Suppressor macrophage (primary cell): ENCODE data around the gene CEND1.
A peak's percentile ranks its signal among the peaks of the same experiment; 100 is the strongest.

Experiments used
- DNase-seq, 4 experiments: peaks; one replicate each; pipeline ENCODE4 v3.0.0-alpha.2; 2020 to 2022

Gene CEND1

GRCh38 chr11:811446-812245, 21.8 kb upstream of the CEND1 start:
- peak in 2 of 4 experiments; percentile 39 to 47 for DNase-seq

DNA sequence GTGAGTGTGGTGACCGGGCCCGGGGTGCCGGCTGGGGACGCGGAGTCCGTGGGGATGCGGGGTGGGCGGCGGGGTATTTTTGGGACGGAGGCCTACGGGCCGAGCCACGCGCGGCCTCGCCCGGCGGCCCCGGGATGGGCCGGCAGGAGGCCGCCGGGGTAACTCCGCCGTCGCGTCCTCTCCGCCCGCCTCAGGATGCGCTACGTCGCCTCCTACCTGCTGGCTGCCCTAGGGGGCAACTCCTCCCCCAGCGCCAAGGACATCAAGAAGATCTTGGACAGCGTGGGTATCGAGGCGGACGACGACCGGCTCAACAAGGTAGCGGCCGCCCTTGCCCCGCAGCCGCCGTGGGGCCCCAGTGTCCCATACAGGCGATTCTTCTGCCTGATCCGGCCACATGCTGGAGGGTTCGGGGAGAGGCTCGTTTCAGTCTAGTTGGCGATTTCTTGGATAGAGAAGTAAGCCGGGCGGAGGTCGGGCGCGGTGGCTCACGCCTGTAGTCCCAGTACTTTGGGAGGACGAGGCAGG, 20.2 kb upstream of the CEND1 start:
- DNase-seq = peak in 2 of 4 experiments; percentile 40 to 59

GRCh38 chr11:809287-810039, 19.6 kb upstream of the CEND1 start, which contains the start of gene RPLP2:
Gene RPLP2, plus strand, starts transcription at chr11:809967. Its CDS starts 268 bp downstream, at chr11:810235.
- DNase-seq = peak; percentile 99

DNA sequence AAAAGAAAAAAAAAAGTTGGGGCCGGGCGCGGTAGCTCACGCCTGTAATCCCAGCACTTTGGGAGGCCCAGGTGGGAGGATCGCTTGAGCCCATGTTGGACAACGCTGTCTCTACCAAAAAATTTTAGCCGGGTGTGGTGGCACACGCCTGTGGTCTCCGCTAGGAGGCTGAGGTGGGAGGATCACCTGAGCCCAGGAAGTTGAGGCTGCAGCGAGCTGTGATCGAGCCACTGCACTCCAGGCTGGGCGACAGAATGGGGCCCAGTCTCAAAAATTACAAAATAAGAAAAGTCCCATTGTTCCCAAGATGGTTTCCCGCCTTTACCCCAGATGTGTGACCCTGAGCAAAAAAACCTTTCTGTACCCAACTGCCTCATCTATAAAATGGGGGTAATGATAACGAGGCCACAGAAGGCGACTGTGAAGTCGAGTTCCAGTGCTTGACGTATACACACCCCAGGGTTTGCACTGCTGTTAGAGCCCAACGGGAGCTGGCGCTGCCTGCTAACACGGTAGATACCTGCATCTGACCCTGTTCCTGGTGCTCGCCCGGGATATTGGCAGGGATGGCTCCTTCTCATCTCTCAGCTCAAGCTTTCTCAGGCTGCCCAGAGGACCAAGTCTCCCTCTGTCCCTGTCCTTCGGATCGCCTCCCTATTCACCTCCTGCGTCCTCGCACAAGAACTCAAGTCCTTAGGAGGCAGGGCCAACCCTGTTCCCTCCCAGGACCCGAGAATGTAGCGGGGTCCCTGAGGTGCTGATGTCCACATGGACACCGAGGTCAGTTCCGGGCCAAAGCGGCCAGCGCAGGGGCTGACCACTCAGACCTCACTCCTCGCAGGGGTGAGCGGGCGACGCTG, 18.8 kb upstream of the CEND1 start:
- no peak for DNase-seq

DNA sequence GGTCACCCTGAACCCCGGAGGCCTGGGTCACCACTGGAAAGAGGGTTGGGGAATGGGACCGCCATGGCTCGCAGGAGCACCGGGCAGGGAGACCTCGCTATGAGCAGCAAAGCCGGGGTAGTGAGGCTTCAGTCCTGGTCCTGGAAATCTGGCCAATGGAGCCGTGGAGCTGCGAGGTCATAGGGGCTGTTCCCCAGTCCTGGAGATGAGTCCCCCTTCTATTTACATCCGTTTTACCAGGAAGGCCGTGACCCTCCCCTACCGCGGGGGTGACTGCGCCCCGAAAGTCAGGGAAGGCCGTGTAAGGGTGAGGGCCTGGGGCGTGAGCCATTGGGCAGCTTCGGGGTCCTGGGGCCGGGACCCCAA, 14.7 kb upstream of the CEND1 start:
- no peak for DNase-seq

DNA sequence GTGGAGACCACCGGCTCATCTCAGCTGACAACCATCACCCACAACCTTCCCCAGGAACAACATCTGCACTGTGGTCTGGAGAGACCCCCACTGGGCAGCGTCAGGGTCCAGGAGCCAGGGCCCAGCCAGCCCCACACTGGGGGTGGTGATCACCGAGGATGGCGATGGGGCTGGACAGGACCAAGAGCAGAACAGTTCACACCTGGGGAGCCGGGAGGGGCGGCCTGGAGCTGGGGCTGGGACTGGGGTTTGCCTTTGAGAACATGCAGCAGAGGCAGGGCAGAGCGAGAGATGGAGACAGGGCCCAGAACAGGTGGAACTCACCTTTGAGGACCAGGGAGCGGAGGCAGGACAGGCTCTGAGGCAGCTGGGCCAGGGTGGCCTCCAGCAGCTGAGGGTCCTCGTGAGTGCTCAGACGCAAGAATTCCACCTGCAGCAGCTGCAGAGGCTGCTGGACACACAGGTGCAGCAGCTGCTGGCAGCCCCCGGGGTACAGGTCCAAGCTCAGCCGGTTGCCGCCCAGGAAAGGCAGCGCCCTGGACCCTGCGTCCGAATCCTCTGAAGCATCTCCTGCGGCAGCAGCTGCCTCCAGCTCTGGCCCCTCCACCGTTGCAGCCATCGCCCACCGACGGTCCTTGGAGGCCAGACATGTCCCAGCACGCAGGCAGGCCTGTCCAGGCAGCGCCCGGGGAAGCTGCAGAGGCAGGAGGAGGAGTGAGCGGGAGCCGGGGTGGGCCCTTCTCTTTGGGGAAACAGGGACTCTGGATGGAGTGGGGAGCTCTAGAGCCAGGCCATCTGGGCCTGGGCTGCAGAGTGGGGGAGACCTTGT, 14.1 kb upstream of the CEND1 start:
- peak in 1 of 4 experiments; percentile 23 for DNase-seq

DNA sequence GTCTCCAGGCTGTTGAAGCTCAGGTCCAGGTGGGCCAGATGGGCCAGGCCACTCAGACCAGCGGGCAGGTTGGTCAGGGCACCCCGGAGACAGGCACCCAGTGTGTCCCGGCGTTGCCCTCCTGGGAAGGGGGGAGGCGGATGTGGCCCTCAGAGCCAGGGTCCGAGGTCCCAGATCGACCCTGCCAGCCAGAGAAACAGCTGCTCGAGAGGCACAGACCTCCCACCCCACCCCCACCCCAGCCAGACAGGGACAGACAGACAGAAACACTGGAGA, 13.5 kb upstream of the CEND1 start:
- DNase-seq = no peak

DNA sequence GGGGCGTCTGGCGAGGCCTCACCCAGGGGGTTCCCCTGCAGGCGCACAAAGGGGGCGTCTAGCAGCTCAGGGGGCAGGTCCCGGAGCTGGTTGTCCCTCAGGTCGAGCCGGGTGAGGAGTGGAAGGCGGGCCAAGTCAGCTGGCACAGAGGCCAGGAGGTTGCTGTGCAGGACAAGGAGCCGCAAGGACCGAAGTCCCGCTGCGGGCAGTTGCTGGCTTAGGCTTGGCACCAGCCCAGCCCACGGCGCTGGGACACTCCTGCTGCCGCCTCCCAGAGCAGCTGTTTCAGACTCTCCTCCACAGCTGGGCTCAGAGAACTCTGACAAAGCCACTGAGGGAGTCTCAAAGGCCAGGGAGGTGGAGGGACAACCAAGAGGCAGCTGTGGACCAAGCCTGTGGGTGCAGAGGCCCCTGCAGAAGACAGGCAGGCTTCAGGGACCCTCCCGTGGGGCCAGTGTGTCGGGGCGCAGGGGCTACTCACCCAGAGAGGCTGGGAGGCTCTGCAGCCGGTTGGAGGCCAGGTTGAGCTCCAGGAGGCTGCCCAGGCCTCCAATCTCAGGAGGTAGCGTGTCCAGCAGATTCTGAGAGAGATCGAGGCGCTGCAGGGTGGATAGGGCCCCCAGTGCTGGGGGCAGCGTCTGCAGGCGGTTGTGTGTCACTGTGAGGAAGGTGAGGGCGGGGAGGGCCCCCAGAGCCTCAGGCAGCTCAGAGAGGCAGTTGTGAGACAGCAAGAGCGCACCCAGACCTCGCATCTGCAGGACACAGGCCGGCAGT, 13.0 kb upstream of the CEND1 start:
- no peak for DNase-seq

DNA sequence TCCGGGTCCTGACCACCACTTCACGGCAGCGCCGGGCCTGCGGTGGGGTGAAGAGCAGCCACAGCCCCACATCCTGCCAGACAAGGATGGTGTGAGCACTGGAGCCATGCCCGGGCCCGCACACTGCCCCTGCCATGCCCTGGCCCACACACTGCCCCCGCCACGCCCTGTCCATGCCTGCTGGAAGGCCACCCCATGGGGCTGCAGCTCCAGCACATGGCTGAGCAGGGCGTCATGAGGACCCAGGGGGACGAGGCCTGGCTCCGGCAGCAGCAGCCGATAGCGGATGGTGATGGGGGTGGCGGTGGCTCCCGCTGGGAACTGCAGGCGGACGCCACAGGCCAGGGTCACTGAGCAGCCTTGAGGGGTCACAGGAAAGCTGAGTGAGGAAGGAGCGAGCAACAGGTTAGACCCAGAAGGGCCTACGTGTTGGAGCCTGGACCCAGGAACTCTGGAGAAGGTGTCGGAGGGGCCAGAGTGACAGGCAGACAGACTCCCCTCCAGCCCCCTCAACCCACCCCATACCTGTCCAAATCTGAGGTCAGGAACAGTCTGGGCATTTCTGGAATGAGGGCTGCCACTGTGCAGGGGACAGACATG, 12.2 kb upstream of the CEND1 start:
- DNase-seq = no peak

DNA sequence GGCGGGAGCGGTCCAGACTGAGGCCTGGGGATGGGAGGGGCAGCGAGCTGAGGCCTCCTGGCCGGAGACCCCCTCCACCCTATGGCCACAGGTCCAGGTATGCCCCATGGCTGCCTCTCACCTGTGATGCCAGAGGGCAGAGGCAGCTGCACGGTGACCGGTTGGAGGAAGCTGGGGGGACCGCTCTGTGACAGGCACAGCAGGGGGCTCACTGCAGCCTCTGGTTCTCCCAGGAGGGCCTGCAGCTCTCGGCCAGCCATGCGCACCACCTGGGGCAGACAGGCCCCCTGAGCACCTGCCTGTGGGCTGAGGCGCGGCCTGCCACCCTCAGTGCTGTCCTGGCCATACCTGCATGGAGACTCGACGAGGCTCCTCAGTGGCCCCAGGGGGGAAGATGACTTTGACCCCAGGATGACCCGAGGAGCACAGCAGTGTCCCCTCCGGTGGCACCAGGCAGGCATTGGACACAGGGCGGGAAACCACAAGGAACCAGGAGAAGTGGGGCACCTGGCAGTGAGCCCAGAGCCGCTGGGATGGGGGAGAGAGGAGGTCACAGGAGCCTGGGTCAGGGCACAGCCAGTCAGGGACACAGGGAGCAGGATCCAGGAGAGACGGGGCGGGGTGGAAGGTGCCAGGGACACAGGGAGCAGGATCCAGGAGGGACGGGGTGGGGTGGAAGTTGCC, 11.3 kb upstream of the CEND1 start:
- no peak for DNase-seq

- DNase-seq = no peak
Measured at GRCh38 chr11:800473-800872, 10.6 kb upstream of the CEND1 start.

GRCh38 chr11:799641-800316, 9.9 kb upstream of the CEND1 start:
- no peak for DNase-seq

- peak; percentile 85 to 96 (median 90) for DNase-seq
Measured at GRCh38 chr11:798093-798713, 8.3 kb upstream of the CEND1 start, which contains the start of gene SLC25A22. Gene SLC25A22, minus strand, starts transcription at chr11:798281. Its CDS starts 3,275 bp downstream, at chr11:795006.

DNA sequence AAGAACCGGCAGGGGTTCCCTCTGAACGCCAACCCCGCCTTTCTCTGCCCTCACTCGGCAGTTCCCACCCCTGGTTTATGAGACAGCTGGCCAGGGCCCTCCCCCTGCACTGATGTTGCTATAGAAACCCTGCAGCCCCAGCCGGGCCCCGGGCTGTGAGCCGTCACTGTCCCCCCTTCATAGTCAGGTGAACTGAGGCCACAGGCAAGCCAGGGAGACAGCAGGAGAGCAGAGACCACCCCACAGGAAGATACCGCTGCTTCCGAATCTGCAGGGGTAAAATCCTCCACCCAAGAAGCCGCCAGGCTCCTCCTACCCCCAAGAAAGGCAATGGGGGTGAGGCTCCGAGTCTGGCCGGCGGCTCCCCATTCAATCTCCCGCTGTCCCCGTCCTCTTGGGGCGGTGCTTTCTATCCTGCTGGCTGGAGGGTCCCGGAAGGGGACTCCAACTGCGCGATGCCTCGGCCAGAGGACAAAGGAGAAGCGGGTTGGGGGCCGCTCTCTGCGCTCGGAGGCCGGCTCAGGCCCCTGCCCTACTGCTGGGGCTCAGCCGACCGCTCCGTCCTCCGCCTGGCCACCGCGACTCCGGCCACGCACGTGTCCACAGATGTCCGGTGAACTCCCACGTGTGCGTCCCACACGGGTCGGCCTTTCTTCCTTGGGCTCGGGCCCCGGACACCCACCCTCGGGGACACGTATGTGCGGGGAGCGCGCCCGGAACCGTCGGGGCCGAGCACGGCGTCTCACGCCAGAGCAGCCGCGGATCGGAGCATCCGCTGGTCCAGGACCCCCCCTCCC, 7.6 kb upstream of the CEND1 start:
- DNase-seq = peak; percentile 63 to 85 (median 74)

DNA sequence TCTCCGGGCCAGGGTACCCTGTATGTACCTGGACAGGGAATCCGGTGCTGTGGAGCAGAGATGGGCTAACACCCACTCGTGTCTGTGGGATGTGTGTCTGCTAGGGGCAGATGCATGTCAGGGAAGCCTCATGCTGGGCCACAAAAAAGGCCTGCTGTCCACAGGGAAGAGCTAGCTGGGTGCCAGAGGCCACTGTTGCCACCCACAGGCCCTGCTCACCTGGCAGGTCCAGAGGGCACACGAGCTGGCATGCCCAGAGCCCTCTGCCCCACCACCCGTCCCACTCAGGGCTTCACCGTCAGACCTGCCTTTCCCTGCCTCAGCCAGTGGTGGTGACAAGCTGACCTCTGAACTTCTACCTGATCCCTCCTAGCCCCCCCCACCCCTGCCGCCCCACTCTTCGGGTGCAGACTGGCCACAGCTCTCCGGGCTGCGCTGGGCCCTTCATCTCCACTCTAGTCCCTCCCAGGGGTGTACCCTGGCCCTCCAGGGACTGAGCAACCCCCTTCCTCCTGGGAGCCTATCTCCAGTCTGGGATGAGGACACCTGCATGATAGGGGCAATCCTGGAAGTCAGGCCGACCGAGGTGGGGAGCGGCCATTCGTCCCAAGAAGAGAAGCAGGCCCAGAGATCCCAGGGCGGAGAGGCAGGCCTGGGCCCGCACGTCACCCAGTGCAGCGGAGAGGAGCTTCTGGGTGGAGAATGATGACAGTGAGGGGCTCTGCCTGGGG, 6.8 kb upstream of the CEND1 start:
- no peak for DNase-seq

GRCh38 chr11:795634-796564, 6.0 kb upstream of the CEND1 start:
- peak; percentile 85 to 93 (median 92) for DNase-seq
